Epithelial cell of proximal tubule (primary cell): Measurements from ENCODE around the gene DPYSL3. TPM values are rescaled to one million over a fixed set of nuclear protein-coding genes. Genes with fewer than 3 reads are reported as not detected.

Experiments
- DNase-seq: peaks from one replicate; pipeline ENCODE4 v3.0.0-alpha.2; 2011; ENCODE audit warnings: low read depth
- H3K4me3 ChIP-seq: 2 replicates; pipeline ENCODE4 v1.5.1; 2011; ENCODE audit warnings: low read depth, mild to moderate bottlenecking, low read length
- total RNA-seq: library from RNA; depleted of rRNA; stranded (reverse); fragments of >200 nt; gene quantifications from 2 replicates; pipeline ENCODE4 v1.2.3, GENCODE V29; 2015
- TF ChIP-seq, protein P1 (sequence below): conservative IDR thresholded peaks from 2 replicates; pipeline ENCODE4 v1.5.1; 2012; ENCODE audit warnings: low read depth, mild to moderate bottlenecking, low read length

Gene DPYSL3
- total RNA-seq, 1 donor from 2014 or later = 38.3 TPM

DNA sequence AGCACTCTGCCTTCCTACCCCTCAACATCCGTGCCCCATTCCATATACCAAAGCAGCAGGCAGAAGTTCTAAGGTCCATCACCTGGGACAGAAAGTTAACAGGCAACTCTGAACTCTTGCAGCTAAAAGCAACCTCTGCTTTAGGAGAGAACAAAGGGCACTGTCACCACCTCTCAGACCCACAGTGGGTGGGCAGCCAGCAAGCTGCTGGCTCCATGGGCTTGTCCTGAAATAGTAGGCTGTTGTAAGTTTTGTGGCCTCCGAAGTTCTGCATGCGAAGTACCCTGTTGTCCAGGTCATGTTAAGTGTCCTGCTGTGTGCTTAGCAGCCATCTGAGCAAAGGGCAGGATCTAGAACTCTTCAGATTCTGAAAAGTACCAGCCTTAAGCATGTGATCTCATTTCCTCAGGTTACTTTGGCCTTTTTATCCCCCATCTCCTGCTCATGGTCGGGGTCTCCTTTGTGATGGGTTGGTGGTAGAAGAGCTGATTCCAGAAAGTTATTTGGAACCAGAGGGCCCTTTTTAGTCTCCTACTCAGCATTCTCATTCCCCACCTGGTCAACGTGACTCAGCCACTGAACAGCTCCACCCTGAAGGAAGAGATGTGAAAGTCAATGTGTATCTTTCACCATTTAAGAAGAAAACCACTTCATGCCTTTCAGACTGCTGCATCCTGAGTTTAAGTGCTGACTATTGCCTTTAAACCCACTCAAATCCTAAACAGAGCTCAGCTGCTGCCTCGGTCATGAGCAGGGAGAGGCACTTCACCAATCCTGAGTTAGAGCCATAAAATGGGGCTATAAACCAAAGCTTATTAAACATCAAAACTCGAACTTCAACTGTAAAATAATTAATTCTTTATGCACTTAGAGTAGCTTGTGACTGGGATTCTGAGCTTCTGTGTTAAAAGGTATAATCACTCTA is 121.4 kb downstream of the DPYSL3 start:
- TF ChIP-seq, protein P1, sequence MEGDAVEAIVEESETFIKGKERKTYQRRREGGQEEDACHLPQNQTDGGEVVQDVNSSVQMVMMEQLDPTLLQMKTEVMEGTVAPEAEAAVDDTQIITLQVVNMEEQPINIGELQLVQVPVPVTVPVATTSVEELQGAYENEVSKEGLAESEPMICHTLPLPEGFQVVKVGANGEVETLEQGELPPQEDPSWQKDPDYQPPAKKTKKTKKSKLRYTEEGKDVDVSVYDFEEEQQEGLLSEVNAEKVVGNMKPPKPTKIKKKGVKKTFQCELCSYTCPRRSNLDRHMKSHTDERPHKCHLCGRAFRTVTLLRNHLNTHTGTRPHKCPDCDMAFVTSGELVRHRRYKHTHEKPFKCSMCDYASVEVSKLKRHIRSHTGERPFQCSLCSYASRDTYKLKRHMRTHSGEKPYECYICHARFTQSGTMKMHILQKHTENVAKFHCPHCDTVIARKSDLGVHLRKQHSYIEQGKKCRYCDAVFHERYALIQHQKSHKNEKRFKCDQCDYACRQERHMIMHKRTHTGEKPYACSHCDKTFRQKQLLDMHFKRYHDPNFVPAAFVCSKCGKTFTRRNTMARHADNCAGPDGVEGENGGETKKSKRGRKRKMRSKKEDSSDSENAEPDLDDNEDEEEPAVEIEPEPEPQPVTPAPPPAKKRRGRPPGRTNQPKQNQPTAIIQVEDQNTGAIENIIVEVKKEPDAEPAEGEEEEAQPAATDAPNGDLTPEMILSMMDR = no peak
- no peak for DNase-seq
- no peak overlapping the region for H3K4me3 ChIP-seq

DNA sequence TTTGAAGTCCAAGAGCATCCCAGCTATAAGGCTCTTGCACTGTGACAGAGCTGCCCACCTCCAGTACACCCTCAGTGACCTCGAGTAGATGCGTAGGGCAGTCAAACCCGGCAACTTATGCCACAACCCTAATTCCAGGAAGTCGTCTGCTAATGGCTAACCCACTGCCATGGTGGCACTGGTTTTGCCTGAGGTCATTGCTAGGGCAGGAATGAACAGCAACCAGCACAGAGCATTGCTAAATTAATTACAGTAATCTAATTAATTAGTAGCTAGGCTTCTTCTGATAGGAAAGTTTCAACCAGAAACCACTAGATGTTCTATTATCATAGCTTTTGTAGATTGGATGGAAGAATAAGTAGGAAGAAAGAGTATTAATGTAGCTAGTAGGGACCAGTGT is 122.8 kb downstream of the DPYSL3 start:
- DNase-seq = no peak
- no peak overlapping the region for H3K4me3 ChIP-seq
- TF ChIP-seq, protein P1 = no peak

DNA sequence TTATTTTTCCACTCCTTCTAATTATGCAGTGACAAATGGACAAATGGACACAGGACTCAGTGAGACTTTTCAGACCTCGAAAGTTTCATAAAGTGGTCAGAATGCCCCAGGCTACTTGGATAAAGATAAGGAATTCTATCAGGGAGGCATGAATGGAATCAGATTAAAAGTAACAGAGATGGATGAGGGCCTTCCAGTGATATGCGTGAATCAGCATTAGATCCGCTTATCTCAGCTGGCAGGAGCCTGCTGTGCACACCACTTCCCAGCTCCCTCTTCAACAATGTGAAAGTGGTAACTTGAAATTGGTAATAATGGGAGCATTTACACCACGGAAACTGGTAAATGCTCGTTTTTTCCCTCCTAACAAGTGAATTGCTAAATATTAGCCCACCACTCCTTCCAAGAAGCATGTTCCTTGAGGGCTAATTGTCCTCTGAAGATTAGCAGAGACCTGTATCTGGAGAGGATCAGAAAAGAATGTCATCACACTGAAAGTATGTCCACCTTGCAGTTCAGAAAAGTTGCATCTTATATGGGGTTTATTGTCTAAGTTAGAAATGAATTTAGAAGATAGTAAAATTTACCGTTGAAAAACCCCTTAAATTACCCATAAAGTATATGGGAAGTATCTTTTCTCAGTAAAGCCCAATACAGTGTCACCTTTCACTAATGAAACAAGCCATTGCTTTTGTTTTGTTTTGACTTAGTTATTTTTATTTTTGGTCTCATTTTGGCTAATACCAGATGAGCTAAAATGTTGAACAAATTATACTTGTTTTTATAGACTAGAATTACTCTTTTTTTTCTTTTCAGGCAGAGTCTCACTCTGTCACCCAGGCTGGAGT is 125.3 kb downstream of the DPYSL3 start:
- TF ChIP-seq, protein P1 = no peak
- DNase-seq = no peak
- H3K4me3 ChIP-seq = no peak overlapping the region

DNA sequence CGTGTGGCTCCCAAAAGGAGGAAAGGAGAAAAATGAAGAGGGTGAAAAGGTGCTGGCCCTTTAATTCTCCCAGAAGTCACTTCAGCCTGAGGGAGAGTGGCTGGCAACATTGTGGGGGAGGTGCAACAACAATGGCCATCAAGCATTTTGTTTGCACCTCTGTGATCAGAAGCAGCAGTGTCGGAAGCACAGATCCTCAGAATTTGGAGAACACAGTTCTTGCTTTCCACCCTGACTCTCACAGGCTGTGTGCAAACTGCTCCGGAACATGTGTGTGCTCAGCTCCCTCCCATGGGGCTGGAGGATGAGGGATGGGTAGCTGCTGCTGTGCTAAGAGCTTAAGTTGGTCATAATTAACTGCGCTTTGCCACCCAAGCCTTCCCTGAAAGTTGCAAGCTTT is 127.1 kb downstream of the DPYSL3 start:
- no peak for DNase-seq
- TF ChIP-seq, protein P1 = no peak
- no peak overlapping the region for H3K4me3 ChIP-seq

DNA sequence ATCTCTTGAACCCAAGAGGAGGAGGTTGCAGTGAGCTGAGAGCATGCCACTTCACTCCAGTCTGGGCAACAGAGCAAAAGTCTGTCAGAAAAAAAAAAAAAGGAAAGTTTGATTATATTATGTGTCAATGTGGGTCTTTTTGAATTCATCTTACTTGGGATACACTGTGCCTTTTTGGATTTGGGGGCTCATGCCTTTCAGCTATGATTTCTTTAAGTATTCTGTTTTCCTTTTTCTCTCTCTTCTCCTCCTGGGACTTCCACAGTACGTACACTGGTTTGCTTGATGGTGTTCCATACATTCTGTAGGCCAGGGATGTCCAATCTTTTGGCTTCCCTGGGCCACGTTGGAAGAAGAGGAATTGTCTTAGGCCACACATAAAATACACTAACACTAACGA is 128.3 kb downstream of the DPYSL3 start:
- H3K4me3 ChIP-seq = no peak overlapping the region
- TF ChIP-seq, protein P1 = no peak
- no peak for DNase-seq

DNA sequence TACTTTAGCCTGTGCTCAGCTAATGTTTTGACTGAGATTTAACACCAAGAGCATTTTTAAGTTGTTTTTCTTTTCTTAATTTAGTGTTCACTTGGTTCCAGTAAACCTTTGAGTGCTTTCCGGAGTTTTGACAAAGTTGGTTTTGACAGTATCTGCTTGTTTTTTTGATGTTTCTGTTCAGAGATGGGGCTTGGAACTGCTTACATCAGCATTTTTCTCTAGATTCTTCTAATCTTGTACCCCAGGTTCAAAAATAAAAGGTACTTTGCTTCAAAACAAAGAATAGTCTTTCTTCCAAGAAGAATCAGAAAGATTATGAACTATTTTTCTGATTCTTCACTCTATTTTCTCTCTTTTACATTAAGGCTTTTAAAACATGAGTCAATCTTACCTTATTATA is 132.2 kb downstream of the DPYSL3 start:
- no peak for DNase-seq
- H3K4me3 ChIP-seq = no peak overlapping the region
- TF ChIP-seq, protein P1 = no peak
